ENCODE results near the gene AUTS2.

- TF ChIP-seq CTCF (IDR thresholded peaks at IDR 0.05; ENCODE audit: insufficient read depth, low read length, poor library complexity, severe bottlenecking) (no peak), EZH2phosphoT487 (conservative IDR thresholded peaks at IDR 0.05; ENCODE audit: low read length) (no peak)
Measured at GRCh38 chr7:69698109-69698825, 100.0 kb downstream of the AUTS2 start.

All from SU-DHL-6 (cell line).